Head of caudate nucleus (tissue), 42 donors: Measurements from ENCODE around the gene RAB1A.
"Not testable (repeated sequence)": the region's sequence is repeated elsewhere in the genome, so short reads cannot be mapped to it uniquely, and the experiment has no call there.

Experiments
- DNase-seq, 42 donors: peaks; one replicate each; pipeline versions ENCODE4 v3.0.0 to v3.0.0-alpha.2; 2020 to 2021; ENCODE audit warnings: mixed read lengths in 7 of 42
- intact Hi-C: fragments of 100-400 bp; cut with DNase I; formaldehyde crosslinking; loops from one replicate; pipeline ENCODE4 v1.15.0; 2022

The RAB1A gene

GRCh38 chr2:65129826-65130663 lies at the start of gene RAB1A:
Gene RAB1A (minus strand): TSS chr2:65130106. CDS start chr2:65129915, 191 bp downstream.
- intact Hi-C loops: loop anchor here (2.0 to 10.0 kb wide), 3 partner anchors 73 to 305 kb away; partner anchors contain the start of genes ACTR2, CEP68 and SPRED2
- DNase-seq: peak; percentile 98 to 100 (median 99)

DNA sequence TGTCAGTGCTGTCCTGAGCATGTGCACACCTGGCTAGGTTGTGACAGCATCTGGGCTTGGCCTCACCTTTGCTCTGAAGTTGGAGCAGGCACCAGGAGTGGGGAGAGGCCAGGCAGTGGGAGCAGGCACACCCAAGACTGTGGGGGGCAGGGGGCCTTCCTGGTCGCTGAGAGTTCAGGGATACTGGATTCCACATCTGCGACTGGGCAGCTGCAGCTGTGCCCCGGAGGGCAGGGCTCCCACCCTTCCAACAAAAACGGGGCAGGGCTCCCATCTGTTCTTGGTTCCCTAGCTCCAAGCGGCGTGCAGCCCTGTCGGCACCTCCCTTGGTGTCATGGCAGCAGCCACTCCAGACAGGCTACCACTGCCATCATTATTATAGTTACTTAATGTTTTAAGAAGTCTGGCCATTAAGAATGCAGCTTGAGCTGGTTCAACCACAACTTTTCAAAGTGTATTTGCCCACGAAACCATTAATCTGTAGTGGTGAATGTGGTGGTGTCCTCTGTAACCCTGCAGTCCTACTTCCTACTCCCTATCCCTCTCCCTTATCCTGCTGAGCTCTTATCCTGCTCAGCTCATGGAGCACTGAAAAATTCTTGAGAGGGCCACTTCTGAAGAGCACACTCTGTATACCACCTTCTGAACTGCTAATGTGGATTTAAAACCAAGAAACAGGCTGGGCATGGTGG lies 48.0 kb upstream of the RAB1A start:
- intact Hi-C loops: no loop called here
- peak in 1 of 42 donors; percentile 22 for DNase-seq

- DNase-seq: peak in 32 of 42 donors; percentile 11 to 80 (median 54)
- intact Hi-C loops: no loop called here
Measured at GRCh38 chr2:65175894-65176530, 46.1 kb upstream of the RAB1A start.

DNA sequence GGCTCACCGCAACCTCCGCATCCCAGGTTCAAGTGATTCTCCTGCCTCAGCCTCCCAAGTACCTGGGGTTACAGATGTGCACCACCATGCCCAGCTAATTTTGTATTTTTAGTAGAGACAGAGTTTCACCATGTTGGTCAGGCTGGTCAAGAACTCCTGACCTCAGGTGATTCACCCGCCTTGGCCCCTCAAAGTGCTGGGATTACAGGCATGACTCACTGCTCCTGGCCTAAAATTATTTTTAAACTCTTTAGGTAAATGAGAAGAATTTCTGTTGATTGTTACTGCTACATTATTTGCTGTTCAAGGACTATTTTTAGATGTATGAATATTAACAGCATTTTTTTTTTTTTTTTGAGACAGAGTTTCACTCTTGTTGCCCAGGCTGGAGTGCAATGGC lies 44.1 kb upstream of the RAB1A start:
- intact Hi-C loops: not testable (repeated sequence)
- peak in 1 of 42 donors; percentile 11 for DNase-seq

DNA sequence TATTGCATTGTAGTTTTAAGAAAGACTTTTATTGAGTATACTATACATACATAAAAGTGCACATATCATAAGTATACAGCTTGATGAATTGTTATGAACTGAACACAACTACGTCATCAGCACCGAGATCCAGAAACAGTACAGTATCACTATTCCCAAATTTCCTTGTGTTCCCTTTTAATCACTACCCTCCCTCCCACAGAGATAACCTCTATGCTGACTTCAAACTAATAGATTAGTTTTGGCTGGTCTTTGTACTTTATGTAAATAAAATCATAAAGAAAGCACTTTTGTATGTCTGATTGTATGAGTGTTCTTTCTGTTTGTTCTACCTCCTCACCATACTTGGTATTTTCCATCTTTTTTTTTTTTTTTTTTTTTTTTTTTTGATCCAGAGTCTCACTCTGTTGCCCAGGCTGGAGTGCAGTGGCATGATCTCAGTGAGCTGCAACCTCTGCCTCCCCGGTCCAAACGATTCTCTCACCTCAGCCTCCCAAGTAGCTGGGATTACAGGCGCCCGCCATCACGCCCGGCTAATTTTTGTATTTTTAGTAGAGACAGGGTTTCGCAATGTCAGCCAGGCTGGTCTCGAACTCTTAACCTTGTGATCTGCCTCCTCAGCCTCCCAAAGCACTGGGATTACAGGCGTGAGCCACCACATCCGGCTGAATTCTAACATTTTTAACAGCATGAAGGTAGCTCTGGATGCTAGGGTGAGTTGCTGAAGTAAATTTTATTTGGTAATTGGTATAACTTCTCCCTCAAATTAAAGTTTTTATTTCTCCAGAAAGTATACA lies 43.3 kb upstream of the RAB1A start:
- intact Hi-C loops: no loop called here
- no peak for DNase-seq

DNA sequence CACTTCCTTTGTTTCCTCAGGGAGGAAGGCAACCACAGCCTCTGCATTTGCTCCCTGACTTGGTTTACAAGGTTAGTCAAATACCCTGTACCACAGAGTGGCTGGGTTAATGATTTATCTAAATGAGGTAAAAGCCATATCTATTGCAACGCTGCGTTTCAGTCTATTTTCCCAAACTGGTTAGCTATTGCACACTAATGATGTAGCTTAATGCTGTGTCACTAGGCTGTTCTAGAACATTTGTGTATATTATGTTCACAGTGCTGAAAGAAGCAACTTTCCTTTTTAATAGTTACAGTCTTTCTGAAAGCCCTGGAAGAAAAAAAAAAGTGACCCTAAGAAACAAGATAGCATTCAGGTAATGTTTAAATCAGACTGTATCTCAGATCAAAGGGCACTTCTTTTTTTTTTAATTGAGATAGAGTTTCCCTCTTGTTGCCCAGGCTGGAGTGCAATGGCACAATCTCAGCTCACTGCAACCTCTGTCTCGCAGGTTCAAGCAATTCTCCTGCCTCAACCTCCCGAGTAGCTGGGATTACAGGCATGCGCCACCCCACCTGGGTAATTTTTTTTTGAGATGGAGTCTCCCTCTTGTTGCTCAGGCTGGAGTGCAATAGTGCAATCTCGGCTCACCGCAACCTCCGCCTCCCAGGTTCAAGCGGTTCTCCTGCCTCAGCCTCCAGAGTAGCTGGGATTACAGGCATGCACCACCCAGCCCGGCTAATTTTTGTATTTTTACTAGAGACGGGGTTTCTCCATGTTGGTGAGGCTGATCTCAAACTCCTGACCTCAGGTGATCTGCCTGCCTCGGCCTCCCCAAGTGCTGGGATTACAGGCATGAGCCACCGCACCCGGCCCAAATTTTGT lies 40.9 kb upstream of the RAB1A start:
- not testable (repeated sequence) for DNase-seq

GRCh38 chr2:65169760-65170136 lies 39.8 kb upstream of the RAB1A start:
- no peak for DNase-seq
- intact Hi-C loops: no loop called here

More for the DNA sequence above, 40.9 kb upstream of the RAB1A start:
- intact Hi-C loops: not testable (repeated sequence)

- no peak for DNase-seq
- intact Hi-C loops: no loop called here
Measured at GRCh38 chr2:65165558-65165957, 35.7 kb upstream of the RAB1A start.

DNA sequence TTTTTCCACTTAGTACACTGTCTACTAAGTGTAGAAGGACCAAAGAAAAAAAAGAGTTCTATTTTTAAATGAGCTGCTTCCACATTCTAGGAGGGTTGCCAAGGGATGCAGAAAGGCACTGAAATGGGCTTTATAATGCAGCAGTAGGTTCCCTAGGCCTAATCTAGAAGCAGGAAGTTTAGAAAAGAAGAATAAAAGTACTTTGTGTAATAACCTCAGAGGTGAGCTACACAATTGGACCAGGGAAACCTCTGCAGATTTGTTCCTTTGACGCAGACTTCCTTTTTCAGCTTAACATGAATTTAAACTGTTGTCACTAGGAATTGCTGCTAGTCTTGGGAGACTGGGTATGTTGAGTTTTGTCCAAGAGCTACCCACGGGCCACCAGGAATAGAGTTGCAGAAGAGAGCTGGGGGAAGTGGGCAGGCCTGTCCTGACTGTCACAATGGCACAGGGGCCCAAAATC lies 34.6 kb upstream of the RAB1A start:
- peak in 2 of 42 donors; percentile 14 to 22 for DNase-seq
- intact Hi-C loops: no loop called here

DNA sequence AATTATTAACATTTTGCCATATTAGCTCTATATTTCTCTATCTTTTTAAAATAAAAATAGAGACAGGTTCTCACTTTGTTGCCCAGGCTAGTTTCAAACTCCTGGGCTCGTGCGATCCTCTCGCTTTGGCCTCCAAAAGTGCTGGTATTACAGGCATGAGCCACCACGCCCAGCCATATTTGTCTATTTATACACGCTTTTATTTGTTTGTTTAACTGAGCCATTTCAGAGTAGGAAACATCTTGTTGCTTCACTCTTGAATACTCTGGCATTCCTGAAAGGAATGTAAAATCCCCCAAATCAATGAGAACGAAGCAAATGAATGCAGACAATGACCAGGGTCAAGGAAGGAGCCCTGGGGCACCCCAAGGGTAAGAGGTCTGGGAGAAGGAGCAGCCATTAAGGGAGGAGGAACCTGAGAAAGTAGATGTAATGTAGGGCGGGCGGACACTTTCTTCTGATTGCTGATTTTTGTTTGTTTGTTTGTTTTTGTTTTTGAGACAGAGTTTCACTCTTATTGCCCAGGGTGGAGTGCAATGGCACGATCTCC lies 31.7 kb upstream of the RAB1A start:
- no peak for DNase-seq
- intact Hi-C loops: no loop called here

DNA sequence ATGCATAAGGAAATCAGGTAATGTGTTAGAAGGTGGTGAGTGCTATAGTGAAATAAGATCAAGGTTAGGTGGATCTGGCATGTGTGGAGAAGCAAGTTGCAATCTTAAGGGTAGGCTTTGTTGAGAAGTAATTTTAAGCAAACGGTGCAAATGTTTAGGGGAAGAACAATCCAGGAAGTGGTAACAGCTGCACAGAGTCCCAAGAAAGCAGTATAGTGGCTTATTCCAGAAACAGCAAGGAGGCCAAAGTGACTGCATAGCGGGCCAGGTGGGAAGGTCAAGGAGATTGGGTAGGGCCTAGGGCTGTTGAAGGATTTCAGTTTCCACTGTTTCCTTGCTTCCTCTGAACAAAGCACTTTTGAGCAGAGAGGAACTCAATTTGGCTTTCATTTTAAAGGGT lies 30.0 kb upstream of the RAB1A start:
- peak in 1 of 42 donors; percentile 6 for DNase-seq
- intact Hi-C loops: no loop called here

DNA sequence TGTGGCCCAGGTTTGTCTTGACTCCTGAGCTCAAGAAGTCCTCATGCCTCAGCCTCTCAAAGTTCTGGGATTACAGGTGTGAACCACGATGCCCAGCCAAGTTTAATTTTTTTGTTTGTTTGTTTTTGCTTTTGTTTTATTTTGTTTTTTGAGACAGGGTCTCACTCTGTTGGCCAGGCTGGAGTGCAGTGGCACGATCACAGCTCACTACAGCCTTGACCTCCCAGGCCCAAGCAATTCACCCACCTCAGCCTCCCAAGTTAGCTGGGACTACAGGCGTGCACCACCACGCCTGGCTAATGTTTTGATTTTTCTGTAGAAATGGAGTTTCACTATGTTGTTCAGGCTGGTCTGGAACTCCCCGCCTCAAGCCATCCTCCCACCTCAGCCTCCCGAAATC lies 29.4 kb upstream of the RAB1A start:
- no peak for DNase-seq
- intact Hi-C loops: no loop called here

DNA sequence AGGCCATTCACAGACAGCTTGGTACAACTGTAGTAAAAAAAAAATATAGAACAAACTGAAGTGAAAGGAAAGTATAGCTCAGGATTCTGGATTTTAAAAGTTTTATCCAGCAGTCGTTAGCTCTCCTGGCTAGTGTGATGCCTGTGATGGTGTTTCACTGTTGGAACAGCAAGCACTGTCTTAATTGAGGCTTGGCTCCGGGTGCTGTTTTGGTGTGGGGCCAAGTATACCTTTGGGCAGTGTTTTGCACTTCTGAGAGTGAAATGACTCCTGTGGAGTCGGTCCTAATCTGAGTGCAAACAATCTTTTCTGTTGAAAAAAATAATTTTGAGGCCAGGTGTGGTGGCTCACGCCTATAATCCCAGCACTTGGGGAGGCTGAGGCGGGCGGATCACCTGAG lies 28.7 kb upstream of the RAB1A start:
- intact Hi-C loops: no loop called here
- DNase-seq: no peak

GRCh38 chr2:65157856-65158255 lies 27.9 kb upstream of the RAB1A start:
- intact Hi-C loops, DNase-seq: not testable (repeated sequence)

- no peak for DNase-seq
- intact Hi-C loops: no loop called here
Measured at GRCh38 chr2:65156041-65156440, 26.1 kb upstream of the RAB1A start.

- intact Hi-C loops: no loop called here
- no peak for DNase-seq
Measured at GRCh38 chr2:65153515-65153914, 23.6 kb upstream of the RAB1A start.

GRCh38 chr2:65146078-65146477 lies 16.2 kb upstream of the RAB1A start:
- intact Hi-C loops: no loop called here
- no peak for DNase-seq

- intact Hi-C loops: no loop called here
- no peak for DNase-seq
Measured at GRCh38 chr2:65144571-65144970, 14.7 kb upstream of the RAB1A start.
